Left ventricle myocardium inferior (tissue), 1 donor: ENCODE data around the gene SNRPD3. TPM values are rescaled to one million over a fixed set of nuclear protein-coding genes. Genes with fewer than 3 reads are reported as not detected.

ENCODE experiments used
- DNase-seq: peaks from one replicate; pipeline ENCODE4 v3.0.0-alpha.2; 2020
- H3K27ac ChIP-seq: fragments of 200-600 bp; replicated peaks from 2 replicates; pipeline ENCODE4 v1.8.0; 2021
- H3K27me3 ChIP-seq: fragments of 200-600 bp; 2 replicates; pipeline ENCODE4 v1.8.0; 2021; ENCODE audit warnings: low read depth
- H3K36me3 ChIP-seq: fragments of 200-600 bp; 2 replicates; pipeline ENCODE4 v1.8.0; 2021
- H3K4me1 ChIP-seq: fragments of 200-600 bp; 2 replicates; pipeline ENCODE4 v1.8.0; 2021
- H3K4me3 ChIP-seq: fragments of 200-600 bp; 2 replicates; pipeline ENCODE4 v1.8.0; 2021; ENCODE audit warnings: mild to moderate bottlenecking, moderate library complexity
- H3K9me3 ChIP-seq: fragments of 200-600 bp; replicated peaks from 2 replicates; pipeline ENCODE4 v1.8.0; 2021
- CTCF ChIP-seq: fragments of 200-600 bp; IDR thresholded peaks from 2 replicates; pipeline ENCODE4 v1.8.0; 2021; ENCODE audit warnings: antibody characterized with exemption, mild to moderate bottlenecking, borderline replicate concordance
- intact Hi-C: fragments of 100-400 bp; cut with micrococcal nuclease; formaldehyde crosslinking; loops from one replicate; pipeline ENCODE4 v1.11.0; 2022
- total RNA-seq: library from RNA; stranded (reverse); fragmentation: NEBNext Ultra II Directional; extraction: Animal tissue kit (Norgen Biotek cat#: 25700); gene quantifications from one replicate; pipeline ENCODE4 v1.2.1, GENCODE V29; 2021
- donor health status: DM: no; HTN: yes; CAD: no; lungs with severe emphysema.

The SNRPD3 gene
- total RNA-seq, 1 donor from 2014 or later = 69.9 TPM

DNA sequence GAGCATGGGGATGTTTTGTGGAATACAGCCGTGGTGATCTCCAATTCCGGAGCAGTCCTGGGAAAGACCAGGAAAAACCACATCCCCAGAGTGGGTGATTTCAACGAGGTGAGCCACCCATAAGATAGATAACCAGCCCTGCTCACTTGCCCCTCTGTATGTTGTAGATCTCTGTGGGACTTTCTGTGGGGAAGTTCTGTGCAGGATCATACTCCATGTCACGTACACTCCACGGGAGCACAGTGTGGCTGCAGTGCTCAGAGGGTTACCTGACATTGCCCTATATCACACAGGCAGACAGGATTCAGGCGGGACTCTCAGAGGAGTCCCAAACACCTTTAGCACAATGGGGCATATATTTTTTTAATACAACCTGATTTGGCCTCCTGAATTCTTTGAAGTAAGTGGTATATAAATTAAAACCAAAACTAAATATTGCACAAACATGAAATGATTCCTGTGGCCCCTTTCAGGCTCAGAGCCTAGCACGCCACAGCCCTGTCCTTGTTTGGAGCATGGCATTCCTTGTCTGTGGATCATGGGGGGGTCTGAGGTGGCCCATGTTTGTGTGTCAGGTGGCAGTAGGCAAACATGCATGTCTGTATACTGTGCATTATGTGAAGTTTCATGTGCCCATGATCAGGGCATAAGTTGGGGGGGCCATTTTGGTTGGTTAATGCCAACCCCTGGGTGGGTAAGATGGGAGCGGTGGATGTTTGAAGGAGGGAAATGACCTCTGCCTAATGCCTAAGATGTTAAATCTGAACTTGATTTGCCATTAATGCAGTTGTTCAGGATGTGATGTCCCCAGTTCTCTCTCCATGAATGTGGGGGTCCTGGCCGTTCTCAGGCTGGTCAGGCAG is 42.2 kb upstream of the SNRPD3 start:
- no peak overlapping the region for H3K27ac ChIP-seq
- intact Hi-C loops = no loop called here
- no peaks in the 10 kb centered on the region for H3K27me3 ChIP-seq
- no peak overlapping the region for H3K4me3 ChIP-seq
- no peak for DNase-seq
- TF ChIP-seq CTCF = no peak
- H3K36me3 ChIP-seq = no peaks in the 10 kb centered on the region
- peaks cover 26% of the 10 kb centered on the region for H3K4me1 ChIP-seq
- H3K9me3 ChIP-seq = no peaks in the 10 kb centered on the region

DNA sequence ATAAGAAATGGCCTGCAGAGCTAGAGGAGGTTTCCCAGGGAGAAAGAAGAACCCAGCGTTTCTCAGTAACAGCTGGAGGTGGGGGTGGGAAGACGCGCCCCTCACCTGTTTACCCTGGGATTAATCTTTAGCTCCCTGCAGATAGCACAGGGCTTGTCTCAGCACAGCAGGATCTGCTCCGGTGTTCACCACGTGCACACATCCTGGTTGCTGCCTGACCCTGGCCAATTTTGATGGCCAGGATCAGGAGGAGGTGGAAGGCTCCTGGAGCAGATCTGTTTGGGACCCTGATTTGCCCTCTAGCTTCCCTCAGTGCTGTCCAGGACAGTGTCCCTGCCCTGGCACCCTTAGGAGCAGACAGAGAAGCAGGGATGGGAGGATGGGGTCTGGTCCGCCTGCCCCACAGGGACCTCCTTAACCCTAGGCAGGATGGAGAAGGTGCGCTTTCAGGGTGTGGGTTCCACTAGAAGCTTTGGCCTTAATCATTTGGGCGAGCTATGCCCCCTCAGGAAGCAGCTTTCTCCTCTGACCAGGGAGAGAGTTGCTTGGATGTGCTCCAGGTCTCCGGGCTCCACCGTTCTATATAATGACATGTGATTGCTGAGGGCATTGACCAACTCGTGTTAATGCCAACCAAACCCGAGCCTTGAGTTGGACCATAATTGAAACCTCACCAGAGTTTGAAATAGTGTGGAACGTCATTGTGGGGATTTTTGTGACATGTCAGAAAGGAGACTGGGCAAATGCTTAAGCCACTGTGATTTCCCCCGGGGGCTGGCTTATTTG is 41.4 kb upstream of the SNRPD3 start:
- Histone ChIP-seq H3K9me3 (no peaks in the 10 kb centered on the region), H3K27ac (no peak overlapping the region), H3K4me1 (peaks cover 29% of the 10 kb centered on the region), H3K36me3 (no peaks in the 10 kb centered on the region), H3K27me3 (no peaks in the 10 kb centered on the region), H3K4me3 (no peak overlapping the region)
- intact Hi-C loops = no loop called here
- no peak for TF ChIP-seq CTCF
- no peak for DNase-seq

GRCh38 chr22:24515027-24515338 is 40.8 kb upstream of the SNRPD3 start:
- H3K36me3 ChIP-seq = no peaks in the 10 kb centered on the region
- no peak overlapping the region for H3K27ac ChIP-seq
- intact Hi-C loops = no loop called here
- TF ChIP-seq CTCF = no peak
- no peaks in the 10 kb centered on the region for H3K27me3 ChIP-seq
- no peaks in the 10 kb centered on the region for H3K9me3 ChIP-seq
- peaks cover 32% of the 10 kb centered on the region for H3K4me1 ChIP-seq
- H3K4me3 ChIP-seq = no peak overlapping the region
- DNase-seq = no peak

DNA sequence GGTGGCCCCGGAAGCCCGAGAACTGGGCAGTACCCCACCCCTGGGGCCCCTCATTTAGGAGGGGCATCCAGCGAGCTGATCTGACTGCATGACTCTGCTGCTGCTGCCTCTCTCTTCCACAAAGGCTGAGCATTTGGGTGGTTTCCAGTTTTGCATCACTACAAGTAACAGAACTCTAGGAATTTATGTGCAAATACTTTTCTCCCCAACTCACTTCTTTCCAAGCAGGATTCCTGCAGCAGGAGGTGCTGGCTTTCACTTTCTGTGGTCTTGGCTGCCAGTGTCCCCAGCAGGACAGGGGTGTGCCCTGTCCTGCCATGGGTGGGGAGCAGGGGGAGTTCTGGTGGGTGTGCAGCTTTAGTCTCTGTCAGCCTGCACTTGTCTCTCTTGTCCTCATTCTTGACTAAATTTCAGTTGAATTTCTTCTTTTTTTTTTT is 39.5 kb upstream of the SNRPD3 start:
- intact Hi-C loops = no loop called here
- no peak overlapping the region for H3K4me3 ChIP-seq

DNA sequence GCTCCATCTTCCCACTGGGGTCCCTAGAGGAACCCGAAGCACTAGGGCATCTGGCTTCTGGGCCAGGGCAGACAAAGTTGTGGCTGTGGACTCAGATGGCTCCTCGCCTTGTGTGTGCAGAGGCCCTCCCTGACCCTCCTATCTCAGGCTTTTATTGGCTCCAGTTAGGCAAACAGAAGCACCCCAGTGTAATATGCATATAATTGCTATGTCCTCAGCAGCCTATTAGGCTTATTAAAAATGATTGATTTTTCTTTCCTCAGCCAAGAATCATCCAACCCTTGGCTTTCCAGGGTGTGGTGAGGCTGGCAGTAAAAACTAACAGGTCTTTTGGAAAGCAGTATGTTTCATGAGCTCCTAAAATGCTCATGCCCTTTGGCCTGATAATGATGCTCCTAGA is 38.4 kb upstream of the SNRPD3 start:
- DNase-seq = no peak
- Histone ChIP-seq H3K27ac (no peak overlapping the region), H3K9me3 (no peaks in the 10 kb centered on the region), H3K27me3 (no peaks in the 10 kb centered on the region), H3K36me3 (no peaks in the 10 kb centered on the region), H3K4me1 (peaks cover 7% of the 10 kb centered on the region), H3K4me3 (no peak overlapping the region)
- intact Hi-C loops = no loop called here
- TF ChIP-seq CTCF = no peak

More for the DNA sequence above, 39.5 kb upstream of the SNRPD3 start:
- no peaks in the 10 kb centered on the region for H3K9me3 ChIP-seq
- H3K27me3 ChIP-seq = no peaks in the 10 kb centered on the region
- H3K27ac ChIP-seq = no peak overlapping the region
- peaks cover 18% of the 10 kb centered on the region for H3K4me1 ChIP-seq
- no peaks in the 10 kb centered on the region for H3K36me3 ChIP-seq
- DNase-seq = no peak
- TF ChIP-seq CTCF = no peak
